Activated CD4-positive, alpha-beta T cell treated with anti-CD3 and anti-CD28 coated beads, Interleukin-2, amount 50 U/mL, for 16 hours (primary cell): ENCODE data around the gene IL3.

Experiments
- DNase-seq: peaks from one replicate; pipeline ENCODE4 v3.0.0-alpha.2; 2020

IL3 gene

DNA sequence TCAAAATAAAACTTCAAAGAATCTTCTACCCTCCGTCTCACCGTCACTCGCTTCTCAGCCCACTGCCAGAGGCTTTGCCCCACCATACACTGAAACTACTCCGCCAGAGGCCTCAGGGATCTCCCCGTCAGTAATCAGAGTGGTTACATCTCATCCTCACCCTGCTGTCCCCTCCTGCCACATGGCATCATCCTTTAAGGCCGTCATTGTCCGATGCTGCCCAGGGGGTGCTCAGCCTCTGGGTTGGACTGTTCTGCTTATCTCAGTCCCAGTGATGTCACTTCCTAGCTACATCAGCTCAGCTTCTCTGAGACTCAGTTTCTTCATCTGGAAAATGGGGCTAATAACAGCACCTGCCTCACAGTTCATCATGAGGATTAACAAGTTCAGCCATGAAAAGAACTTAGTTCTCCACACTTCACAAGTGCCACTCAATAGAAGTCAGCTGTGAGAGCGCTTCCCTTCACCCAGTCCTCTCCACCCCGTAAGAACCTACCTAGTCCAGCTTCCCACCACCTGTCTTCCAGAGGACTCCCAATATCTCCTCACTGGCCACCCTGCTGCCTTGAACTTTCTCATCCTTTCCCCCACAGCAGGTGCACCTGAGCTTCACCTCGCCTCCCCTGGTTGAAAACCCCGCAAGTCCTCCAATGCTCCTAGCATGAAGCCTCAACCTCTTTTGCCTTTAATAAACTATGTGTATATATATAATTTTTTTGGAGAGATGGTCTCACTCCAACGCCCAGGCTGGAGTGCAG is 2.8 kb upstream of the IL3 start:
- no peak for DNase-seq

DNA sequence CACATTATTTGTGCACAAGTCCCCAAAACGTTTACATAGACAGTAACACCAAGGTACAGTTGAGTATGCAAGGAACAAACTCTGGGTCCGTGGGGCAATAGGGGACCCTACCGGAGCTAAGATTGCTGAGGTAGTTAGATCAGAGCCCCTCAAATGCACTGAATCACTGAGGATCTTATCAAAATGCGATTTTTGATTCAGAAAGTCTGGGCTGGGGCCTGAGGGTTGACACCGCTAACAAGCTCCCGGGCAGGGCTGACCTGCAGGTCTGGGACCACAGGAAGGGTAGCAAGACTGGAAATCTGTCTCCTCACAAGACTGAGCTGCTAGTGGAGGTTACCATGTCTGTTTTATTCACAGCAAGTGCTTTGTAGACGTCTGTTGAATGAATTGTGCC is 1.8 kb upstream of the IL3 start:
- no peak for DNase-seq

DNA sequence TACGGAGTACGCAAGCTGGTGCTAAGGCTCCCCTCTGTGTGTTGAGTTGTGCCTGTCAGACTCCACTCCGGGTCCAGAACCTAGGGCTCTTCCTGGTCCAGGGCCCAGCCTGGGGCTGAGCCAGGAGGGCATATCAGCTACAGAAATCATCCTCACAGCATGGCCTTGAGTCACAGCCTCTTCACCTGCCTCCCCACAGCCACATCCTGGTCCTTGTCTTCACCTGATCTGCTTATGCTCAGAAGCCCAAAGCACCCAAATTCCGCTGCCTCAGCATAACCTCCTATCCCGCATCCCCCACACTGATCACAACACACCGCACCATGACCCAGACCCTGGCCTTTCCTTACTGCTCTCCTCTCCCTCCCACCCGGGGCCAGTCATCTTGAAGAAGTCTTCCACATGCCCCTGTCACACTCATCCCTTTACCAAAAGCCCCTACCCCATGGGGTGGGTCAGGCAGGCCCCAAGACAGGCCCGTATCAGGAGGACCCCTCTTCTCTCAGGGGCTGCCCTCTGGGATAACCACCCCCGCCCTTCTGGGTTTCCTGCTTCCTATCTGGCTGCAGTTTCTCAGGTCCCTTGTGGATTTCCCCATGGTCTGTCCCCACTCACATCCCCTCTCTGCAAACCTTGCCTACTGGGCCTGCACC is 1.3 kb upstream of the IL3 start:
- DNase-seq = peak; percentile 39

DNA sequence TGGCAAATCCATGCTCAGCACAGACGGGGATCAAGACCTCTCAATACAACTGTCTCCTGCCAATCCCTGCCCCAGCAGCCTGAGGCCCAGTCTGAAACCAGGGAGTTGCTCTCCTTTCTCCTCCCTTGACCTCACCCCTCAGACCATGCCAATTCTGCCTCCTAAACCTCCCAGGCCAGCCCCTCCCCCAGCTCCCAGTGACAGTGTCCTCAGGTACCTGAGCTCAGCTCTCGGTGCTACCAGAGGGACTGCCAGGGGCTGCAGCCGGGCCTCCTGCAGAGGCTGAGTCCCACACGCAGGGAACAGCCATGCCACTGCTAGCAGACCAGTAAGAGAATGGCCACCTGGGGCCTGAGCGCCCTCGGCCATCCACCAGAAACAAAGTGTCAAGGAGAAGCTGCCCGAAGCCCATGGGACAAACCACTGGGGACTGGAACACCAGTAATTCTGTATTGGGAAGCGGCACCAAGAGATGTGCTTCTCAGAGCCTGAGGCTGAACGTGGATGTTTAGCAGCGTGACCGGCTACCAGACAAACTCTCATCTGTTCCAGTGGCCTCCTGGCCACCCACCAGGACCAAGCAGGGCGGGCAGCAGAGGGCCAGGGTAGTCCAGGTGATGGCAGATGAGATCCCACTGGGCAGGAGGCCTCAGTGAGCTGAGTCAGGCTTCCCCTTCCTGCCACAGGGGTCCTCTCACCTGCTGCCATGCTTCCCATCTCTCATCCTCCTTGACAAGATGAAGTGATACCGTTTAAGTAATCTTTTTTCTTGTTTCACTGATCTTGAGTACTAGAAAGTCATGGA is 557 bp upstream of the IL3 start:
- no peak for DNase-seq

DNA sequence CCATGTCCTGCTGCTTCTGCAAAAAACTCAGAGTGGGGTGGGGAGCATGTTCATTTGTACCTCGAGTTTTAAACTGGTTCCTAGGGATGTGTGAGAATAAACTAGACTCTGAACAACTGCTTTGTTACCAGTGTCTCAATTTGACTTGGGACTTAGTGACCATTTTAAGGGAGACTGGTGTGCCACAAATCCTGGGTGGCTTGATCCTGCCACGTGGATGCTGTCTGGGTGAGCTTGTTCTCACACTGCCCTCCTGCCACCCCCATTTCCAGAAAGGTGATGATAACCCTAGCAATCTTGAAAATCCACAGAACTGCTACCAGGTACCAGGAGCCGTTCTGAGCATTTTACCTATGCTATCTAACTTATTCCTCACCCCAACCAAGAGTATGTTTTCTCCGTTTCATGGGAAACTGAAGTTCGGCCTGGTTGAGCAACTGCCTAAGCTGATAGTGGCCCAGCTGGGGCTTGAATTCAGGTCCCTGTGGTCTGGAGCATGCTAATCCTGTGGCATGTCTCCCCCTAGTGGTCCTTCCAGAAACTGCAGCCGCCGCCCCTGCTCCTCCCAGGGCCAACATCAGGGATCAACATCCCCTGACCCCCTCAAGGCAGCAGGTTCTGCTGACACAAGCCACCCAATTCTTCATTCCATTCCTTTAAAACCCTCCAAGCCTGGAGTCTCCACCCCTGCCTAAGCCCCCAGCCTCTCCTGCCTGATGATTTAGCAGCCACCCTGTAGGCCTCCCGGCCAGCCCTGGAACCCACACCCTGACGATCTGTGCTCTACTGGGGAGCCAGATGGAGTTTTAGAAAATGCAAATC is 2.8 kb downstream of the IL3 start:
- DNase-seq = peak; percentile 82

DNA sequence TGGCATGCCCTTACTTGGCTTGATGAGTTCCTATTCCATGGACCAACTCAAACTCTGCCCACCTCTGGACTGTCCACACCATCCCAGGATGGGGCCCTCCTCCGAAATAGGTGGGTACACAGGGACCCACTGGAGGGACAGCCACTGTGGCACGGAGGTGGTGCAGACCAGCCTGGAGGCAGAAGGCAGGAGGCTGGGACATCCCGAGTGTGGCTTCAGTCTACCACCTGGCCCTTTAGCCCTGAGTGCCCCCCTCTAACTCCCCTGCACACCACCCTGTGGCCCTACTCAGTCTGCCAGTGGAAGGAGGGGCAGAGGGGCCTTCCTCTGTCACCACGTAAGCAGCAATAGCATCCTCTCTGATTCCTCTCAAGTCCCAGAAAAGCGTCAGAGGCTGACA is 3.7 kb downstream of the IL3 start:
- DNase-seq = no peak

DNA sequence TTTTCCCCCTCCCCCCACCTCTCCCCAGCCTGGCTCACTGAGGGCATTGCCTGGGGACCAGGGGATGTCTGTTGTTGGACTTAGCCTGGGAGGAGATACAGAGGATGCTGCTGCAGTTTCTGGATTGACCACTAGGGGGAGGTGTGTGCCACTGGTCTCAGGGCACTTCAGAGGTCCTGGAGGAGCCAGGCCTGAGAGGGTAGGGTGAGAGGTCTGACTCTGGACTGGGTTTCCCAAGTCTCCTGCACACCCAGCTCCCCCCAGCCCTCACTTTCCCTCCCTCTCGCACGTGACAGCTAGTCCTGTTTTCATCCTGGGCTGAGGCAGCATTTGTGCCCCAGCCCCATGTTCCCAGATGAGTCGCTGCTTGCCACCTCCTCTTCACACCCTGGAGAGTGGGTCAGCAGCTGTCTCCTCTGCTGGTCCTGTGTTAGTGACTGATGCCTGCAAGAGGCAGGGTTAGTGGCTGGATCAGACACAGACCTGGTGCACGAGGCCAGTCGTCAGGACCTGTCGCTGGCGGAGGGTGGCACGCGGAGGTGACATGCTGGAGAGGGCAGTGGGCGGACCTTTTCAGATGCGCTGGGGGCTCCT is 4.4 kb downstream of the IL3 start:
- DNase-seq = peak; percentile 86

DNA sequence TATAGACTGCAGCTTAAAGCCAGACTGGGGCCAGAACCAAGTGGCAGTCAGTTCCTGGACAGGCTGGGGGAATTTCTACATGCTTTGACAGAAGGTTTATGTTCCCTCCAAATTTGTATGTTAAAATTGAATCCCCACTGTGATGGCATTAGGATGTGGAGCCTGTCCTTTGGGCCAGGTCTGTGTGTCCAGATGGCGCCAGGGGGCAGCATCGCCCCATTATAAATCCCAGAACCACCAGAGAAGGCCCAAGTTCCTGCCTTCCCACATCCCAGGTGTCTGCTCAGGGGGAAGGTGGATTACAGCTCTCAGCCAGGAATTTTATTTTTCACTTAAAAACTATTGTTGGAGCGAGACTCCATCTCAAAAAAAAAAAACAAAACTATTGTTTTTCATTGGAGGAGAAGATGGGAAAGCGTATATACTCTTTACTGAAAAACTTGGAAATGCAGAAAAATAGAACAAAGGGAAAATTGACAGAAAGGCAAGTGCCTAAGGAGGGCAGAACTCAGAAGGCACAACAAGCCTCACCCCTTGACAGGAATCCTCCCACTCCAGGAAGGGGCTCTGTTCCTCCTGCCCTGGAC is 5.0 kb downstream of the IL3 start:
- peak; percentile 70 for DNase-seq

DNA sequence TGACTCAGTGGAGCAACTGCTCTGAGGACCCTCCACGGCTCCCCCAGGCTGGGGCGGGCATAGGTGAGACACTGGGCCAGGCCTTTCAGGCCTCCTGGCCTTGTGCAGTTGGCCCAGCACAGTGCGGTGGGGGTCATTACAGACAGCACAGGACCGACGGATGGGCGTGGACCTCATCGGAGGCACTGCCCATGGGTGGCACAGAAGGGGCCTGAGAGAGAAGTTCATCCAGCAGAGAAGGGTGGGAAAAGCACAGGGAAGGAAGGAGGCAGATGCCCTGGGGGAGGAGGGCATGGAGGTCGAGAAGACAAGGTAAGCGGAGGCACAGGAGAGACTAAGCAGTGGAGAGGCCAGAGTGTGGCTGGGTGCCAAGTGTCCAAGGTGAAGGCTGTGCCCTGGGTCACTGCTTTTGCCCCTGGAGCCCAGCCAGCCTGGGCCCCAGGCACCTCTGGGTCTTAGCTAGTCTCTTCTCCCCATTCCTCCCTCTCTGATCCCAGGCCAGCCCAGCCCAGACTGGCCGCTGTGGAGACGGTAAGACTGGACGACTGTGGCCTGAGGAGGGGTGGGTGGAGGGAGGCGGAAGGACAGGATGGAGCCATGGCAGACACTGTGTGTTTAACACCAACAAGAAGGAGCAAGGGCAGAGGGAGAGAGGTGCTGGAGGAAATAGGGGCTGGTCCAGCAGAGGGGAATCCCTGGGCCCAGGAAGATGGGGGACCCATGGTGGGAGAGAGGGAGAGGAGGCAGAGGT is 5.7 kb downstream of the IL3 start:
- DNase-seq = no peak

DNA sequence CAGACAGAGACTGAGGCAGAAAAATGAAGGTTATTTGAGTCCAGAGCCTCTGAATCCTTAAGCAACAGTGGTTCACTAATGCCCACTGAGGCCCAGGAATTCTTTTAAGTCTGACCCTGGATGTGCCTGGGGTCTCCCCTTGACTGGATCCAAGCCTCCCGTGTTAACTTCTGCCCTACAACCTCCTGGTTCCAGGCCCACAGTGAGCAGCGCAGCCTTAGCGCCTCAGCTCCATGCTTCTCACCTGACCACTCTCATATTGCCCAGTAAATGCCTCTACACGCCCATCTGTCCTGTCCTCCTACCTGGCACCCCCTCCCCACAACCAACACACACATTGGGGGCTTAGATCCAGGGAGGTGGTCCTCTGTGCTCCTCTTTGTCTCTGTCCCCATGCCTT is 6.4 kb downstream of the IL3 start:
- no peak for DNase-seq

DNA sequence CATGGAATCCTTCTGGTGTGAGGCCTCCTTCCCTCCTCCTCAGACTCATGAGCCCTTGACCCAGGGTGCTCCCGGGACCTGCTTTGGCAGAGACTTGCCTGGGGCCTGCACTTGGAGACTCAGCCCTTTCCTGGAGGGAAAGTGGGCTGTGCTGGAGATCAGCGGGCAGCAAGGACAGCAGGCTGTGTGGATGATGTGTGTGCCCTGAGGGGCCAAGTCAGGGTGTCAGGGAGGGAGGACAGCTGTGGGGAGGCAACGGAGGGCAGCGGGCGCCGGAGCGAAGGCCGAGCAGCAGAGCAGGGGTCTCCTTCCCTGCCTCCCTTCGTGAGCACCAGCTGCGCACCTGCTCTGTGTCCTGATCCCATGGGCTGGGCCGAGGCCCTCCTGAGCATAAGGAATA is 7.0 kb downstream of the IL3 start:
- DNase-seq = no peak

DNA sequence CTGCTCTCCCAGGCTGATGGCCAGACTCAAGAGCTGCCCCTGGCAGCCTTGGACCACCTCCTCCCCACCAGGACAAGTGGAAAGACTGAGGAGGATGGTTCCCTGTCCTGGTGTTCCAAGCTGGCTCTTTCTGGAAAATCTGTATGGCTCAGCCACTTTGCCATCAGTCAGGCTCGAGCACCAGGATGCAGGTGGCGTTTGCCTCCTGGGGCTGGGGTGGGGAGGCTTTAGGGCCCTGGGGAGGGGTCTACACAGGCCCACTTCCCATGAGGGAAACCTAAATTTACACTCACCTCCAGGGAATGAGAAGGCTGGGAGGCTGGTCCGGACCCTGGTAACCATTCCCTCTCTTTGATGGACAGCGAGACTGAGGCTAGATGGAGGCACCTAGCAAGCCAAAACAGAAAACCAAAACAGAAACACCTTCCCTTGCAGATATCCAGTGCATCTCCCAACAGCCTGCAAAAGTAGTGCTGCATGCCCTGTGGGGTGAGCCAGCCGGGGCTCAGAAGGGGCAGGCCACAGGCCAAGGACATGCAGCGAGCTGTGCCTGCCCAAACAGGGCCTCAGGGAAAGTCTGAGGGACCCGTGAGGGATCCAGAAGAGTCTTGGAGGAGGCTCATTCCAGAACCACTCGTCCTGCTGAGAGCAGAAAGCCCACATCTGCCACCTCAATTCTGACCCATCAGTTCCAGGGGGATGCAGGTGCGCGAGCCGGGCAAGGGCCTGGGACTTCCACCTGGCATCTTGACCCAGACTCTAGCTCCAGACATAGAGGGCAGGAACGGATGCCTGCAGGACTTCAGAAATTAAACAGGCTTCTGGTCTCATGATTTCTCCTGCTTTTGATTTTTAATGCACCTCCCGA is 7.7 kb downstream of the IL3 start:
- no peak for DNase-seq

DNA sequence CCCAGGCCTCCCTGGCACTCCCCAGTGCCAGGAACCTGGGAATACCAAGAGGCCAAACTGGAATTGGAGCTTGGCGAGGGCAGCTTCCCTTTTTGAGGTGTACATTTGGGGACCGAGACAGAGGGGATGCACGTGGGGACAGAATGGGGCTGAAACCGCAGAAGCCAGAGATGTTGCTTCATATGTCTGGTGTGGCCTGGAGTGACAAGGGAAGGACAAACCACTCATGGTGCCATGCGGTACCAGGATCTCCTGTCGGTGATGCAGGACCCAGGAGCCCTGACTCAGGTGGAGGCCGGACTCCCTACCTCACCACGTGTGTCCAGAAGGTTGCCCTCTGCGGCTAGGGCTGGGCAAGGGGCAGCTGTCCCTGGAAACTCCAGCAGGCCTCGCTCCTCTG is 9.1 kb downstream of the IL3 start:
- no peak for DNase-seq

DNA sequence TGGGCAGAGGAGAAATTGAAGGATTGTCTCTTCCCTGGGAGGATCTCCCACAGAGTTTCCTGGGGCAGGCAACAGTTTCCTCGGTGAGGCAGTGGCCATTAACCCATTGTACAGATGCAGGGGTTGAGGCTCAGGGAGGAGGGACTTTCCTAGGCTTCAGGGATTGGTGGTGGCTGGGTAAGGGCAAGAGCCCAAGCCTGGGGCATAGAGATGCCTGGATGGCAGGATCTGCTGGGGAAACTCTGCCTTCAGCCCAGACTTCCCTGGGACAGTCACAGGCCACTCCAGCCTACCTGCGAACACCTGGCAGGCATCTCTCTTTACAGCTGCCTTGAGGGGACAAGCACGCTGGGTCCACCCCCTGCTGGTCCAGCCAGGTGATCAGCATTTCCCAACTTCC is 9.5 kb downstream of the IL3 start:
- DNase-seq = no peak

DNA sequence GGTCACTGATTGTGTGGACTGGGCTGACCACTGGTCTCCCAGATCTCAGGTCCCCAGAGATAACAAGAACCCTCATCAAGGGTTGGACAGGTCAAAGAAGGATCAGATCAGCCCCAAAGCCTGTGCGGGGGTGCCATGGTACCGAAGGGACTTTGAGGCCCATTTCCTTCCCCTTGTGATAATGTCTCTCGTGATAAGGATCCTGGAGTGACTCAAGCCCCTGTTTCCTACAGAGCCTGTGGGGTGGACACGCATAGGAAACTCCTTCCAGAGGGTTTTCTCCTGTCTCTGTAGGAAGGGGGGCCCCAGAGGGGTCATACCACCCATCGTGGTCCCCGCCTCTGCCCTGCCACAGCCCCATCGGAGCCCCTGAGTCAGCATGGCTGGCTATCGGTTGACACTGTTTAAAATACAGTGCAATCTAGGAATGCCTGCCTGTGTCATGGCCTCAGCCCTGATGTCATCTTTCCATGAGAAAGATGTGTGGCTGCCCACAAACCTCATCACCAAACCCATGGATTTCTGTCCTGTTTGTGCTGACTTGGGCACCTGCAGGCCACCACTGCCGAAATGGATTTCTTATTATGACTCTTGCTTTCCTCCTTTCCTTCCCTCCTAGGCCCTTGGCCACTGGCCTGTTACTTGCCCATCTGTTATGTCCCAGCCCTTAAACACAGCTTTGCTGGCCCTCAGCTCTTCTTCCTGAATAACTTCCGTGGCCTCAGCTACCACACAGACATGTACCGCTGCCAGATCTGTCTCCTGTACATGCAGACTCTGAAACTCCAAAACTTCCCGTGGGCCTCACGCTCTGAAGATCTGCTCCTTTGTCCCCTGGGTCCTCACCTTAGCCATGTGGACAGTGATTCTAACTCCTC is 10.2 kb downstream of the IL3 start:
- DNase-seq = peak; percentile 60

DNA sequence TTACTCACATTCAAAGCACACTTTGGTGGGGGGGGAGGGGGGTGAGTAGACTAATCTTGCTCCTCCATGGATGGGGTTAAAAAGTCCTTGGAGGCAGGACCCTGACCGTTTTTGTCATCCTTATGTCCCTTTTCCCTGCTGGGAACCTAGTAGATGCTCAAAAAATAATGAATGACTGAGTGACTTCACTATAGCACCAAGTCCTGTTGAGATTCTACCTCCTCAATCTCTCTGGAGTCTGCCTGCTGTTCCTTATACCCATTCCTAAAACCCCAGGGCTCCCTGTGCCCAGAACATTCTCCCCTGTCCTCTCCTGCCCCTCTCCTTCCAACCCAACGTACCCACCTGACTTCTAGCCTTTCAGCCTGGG is 10.9 kb downstream of the IL3 start:
- no peak for DNase-seq

DNA sequence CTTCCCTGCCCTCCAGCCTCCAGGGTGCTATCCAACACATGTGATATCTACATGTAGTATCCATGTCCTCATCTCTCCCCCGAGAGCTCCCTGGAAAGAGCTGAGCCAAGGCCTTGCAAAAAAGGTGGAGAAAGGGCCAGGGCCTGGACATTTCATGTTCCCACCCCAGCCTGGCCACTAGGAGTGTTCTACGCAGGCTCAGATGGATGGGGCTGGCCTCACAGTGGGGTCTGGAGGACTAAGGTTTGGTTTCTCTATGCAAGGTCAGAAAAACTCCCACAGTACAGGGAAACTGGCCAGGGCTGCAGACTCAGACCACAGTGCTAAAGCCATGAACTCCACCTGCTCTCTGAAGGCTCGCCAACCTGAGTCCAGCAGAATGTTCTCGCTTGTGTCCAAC is 11.6 kb downstream of the IL3 start:
- DNase-seq = no peak

DNA sequence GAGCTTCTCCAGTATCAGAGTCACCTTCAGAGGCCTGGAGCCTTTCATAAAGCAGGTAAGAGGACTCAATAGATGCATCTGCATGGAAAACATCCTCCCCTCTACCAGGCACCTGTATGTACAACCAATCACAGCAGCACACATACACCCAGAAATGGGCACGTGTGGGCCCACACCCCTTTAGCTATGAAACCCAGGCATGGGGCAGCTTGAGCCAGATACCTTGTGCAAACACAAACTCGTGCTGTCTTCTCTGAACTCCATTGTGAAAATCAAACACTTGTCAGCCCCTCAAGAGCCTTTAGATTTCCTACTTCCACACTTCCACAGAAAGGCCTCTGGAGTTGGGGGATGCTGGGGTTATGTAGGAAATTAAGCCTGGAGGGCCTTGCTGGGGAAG is 12.1 kb downstream of the IL3 start:
- DNase-seq = no peak

DNA sequence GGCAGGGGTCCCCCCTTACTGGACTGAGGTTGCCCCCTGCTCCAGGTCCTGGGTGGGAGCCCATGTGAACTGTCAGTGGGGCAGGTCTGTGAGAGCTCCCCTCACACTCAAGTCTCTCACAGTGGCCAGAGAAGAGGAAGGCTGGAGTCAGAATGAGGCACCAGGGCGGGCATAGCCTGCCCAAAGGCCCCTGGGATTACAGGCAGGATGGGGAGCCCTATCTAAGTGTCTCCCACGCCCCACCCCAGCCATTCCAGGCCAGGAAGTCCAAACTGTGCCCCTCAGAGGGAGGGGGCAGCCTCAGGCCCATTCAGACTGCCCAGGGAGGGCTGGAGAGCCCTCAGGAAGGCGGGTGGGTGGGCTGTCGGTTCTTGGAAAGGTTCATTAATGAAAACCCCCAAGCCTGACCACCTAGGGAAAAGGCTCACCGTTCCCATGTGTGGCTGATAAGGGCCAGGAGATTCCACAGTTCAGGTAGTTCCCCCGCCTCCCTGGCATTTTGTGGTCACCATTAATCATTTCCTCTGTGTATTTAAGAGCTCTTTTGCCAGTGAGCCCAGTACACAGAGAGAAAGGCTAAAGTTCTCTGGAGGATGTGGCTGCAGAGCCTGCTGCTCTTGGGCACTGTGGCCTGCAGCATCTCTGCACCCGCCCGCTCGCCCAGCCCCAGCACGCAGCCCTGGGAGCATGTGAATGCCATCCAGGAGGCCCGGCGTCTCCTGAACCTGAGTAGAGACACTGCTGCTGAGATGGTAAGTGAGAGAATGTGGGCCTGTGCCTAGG is 13.0 kb downstream of the IL3 start, which contains the start of gene CSF2:
Gene CSF2, plus strand, starts transcription at position 559 of the 783 bp plus-strand sequence. Its CDS starts 35 bp downstream, at position 594.
- DNase-seq = peak; percentile 41
